Adrenal gland (tissue), 5 donors: ENCODE measurements around the gene ZNF148.

ENCODE experiments used
- CTCF ChIP-seq, 6 experiments: fragments of 450-650 bp in 4 of 6; fragments of 200-600 bp in 2 of 6; sonication (generic) in 1 of 6; IDR thresholded peaks; 1 replicate in 5 of 6; 2 replicates in 1 of 6; pipeline versions ENCODE4 v1.5.1 to v1.8.0; 2016 to 2021; ENCODE audit warnings: antibody characterized with exemption in 6 of 6, mild to moderate bottlenecking in 2 of 6, moderate library complexity in 1 of 6
- POLR2A ChIP-seq, 2 donors: fragments of 450-650 bp; IDR thresholded peaks; one replicate each; pipeline ENCODE4 v1.6.1; 2017; ENCODE audit warnings: antibody characterized with exemption in 2 of 2, mild to moderate bottlenecking in 2 of 2, moderate library complexity in 1 of 2
- donor health status: DM: no; HTN: no; CAD: no.

GRCh38 chr3:125353128-125353527 lies 22.0 kb downstream of the ZNF148 start:
- TF ChIP-seq CTCF (IDR thresholded peaks at IDR 0.05), result no peak
- no peak for TF ChIP-seq POLR2A (IDR thresholded peaks at IDR 0.05)
